HL-60 (cell line): ENCODE measurements around the gene FANCC.

Source experiments
- DNase-seq, 2 experiments: peaks; one replicate each; pipeline ENCODE4 v3.0.0-alpha.2; 2010 to 2020; ENCODE audit warnings: low read depth in 1 of 2, low spot score in 1 of 2
- H3K27ac ChIP-seq: fragments of 250-450 bp; sonication (Bioruptor Pico); replicated peaks from 2 replicates; pipeline ENCODE4 v1.5.1; 2020; ENCODE audit warnings: mild to moderate bottlenecking, moderate library complexity
- H3K27me3 ChIP-seq: fragments of 250-450 bp; sonication (Bioruptor Pico); 2 replicates; pipeline ENCODE4 v1.5.1; 2021; ENCODE audit warnings: mild to moderate bottlenecking, moderate library complexity; ENCODE audit not compliant: insufficient read depth, poor library complexity, severe bottlenecking
- H3K4me3 ChIP-seq: replicated peaks from 2 replicates; pipeline ENCODE4 v1.5.1; 2011; ENCODE audit warnings: mild to moderate bottlenecking, control low read depth, low read length; ENCODE audit not compliant: insufficient read depth
- GABPA ChIP-seq: IDR thresholded peaks from 2 replicates; pipeline ENCODE4 v1.6.1; 2012; ENCODE audit warnings: low read depth
- POLR2AphosphoS5 ChIP-seq: IDR thresholded peaks from 2 replicates; pipeline ENCODE4 v1.6.1; 2012; ENCODE audit warnings: low read depth
- SPI1 ChIP-seq: IDR thresholded peaks from 2 replicates; pipeline ENCODE4 v1.6.1; 2012; ENCODE audit warnings: low read depth, mild to moderate bottlenecking, borderline replicate concordance
- TF ChIP-seq, protein P1 (sequence below): IDR thresholded peaks from 2 replicates; pipeline ENCODE4 v1.6.1; 2012; ENCODE audit warnings: low read depth; ENCODE audit not compliant: insufficient replicate concordance
- TF ChIP-seq, protein P2 (sequence below): IDR thresholded peaks from one replicate; pipeline ENCODE4 v1.5.1; 2011; ENCODE audit warnings: low read length, control low read depth, inconsistent platforms; ENCODE audit not compliant: insufficient read depth

FANCC gene

DNA sequence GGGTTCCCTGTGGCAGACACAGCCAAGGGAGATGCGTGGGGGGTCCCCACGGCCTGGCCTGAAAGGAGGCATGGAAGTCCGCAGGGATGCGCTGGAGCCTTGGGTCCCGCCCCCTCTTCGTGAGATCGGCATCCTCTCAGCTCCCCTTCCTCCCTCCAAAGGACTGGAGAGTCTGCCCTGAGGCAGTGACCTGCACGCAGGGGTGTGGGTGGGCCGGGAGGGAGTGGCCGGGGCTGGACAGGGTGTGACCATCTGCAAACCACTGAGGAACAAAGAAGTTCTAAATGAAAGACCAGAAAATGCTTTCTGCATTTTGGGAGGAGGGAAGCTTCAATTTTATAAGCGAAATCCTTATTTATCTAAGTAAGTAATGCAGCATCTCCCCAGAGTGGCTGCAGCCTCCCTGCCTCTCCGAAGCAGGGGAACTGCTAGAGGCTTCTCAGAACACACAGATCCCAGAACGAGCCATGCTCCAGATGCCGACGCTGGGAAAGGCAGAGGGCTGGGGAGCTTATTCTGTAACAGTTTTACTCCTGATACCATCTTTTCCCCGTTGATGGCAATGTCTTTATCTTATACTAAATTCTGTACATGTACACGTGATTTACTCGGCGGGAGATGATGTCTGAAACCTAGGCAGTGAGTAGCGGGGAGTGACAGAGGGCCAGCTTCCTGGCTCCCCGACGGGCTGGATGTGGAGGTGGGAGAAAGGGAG lies 221.7 kb downstream of the FANCC start:
- DNase-seq = no peak
- Histone ChIP-seq H3K4me3 (no peak overlapping the region), H3K27ac (no peak overlapping the region), H3K27me3 (no peaks in the 10 kb centered on the region)
- no peak for TF ChIP-seq POLR2AphosphoS5
- TF ChIP-seq, protein P1, sequence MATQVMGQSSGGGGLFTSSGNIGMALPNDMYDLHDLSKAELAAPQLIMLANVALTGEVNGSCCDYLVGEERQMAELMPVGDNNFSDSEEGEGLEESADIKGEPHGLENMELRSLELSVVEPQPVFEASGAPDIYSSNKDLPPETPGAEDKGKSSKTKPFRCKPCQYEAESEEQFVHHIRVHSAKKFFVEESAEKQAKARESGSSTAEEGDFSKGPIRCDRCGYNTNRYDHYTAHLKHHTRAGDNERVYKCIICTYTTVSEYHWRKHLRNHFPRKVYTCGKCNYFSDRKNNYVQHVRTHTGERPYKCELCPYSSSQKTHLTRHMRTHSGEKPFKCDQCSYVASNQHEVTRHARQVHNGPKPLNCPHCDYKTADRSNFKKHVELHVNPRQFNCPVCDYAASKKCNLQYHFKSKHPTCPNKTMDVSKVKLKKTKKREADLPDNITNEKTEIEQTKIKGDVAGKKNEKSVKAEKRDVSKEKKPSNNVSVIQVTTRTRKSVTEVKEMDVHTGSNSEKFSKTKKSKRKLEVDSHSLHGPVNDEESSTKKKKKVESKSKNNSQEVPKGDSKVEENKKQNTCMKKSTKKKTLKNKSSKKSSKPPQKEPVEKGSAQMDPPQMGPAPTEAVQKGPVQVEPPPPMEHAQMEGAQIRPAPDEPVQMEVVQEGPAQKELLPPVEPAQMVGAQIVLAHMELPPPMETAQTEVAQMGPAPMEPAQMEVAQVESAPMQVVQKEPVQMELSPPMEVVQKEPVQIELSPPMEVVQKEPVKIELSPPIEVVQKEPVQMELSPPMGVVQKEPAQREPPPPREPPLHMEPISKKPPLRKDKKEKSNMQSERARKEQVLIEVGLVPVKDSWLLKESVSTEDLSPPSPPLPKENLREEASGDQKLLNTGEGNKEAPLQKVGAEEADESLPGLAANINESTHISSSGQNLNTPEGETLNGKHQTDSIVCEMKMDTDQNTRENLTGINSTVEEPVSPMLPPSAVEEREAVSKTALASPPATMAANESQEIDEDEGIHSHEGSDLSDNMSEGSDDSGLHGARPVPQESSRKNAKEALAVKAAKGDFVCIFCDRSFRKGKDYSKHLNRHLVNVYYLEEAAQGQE = no peak
- no peak for TF ChIP-seq GABPA
- TF ChIP-seq, protein P2, sequence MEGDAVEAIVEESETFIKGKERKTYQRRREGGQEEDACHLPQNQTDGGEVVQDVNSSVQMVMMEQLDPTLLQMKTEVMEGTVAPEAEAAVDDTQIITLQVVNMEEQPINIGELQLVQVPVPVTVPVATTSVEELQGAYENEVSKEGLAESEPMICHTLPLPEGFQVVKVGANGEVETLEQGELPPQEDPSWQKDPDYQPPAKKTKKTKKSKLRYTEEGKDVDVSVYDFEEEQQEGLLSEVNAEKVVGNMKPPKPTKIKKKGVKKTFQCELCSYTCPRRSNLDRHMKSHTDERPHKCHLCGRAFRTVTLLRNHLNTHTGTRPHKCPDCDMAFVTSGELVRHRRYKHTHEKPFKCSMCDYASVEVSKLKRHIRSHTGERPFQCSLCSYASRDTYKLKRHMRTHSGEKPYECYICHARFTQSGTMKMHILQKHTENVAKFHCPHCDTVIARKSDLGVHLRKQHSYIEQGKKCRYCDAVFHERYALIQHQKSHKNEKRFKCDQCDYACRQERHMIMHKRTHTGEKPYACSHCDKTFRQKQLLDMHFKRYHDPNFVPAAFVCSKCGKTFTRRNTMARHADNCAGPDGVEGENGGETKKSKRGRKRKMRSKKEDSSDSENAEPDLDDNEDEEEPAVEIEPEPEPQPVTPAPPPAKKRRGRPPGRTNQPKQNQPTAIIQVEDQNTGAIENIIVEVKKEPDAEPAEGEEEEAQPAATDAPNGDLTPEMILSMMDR = no peak
- TF ChIP-seq SPI1 = no peak

DNA sequence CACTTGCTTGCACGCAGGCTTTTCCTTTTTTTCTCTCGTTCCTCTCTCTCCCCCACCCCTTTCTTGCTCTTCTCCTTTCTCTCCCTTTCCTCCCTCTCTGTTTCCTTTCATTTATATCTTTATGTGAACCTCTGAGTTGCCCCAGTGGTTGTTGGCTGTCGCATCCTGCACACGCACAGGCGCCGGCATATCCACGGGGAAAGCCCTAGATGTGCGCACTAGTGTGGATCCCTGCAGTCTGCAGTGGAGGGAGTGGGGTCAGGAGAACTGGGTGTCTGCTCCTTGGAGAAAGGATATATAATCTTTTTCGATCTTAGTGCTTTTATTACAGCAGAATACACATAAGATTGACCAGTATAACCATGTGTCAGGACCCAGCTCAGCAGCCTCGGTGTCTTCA lies 223.5 kb downstream of the FANCC start:
- no peak for DNase-seq
- TF ChIP-seq GABPA (no peak), POLR2AphosphoS5 (no peak)
- TF ChIP-seq, protein P1 = no peak
- Histone ChIP-seq H3K27ac (no peak overlapping the region), H3K4me3 (no peak overlapping the region), H3K27me3 (no peaks in the 10 kb centered on the region)

DNA sequence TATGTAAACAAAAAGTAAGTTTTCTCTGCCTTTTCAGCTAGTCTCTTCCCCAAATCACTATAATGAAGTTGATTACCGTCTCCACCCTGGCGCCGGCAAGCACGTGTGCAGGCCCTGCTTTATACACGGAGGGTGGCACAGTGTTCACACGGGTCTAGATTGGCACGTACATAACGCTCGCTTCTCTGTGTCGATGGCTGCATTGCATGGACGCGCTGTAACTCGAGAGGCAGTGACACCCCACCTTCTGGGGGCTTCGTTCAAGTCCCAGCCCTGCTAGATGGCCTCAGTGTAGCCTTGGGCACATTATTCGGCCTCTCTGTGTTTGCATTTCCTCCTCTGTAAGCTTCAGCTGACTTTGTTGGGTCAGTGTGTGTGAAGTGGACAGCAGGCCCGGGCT lies 223.9 kb downstream of the FANCC start:
- no peaks in the 10 kb centered on the region for H3K27me3 ChIP-seq
- TF ChIP-seq, protein P2 = no peak
- TF ChIP-seq POLR2AphosphoS5 (no peak), GABPA (no peak), SPI1 (no peak)
- TF ChIP-seq, protein P1 = no peak
- no peak overlapping the region for H3K4me3 ChIP-seq
- H3K27ac ChIP-seq = no peak overlapping the region
- DNase-seq = no peak
